HL-60/S4 treated with phorbol 12-myristate 13-acetate at 8.2 ng/mL for 4 days and 3 days (cell line): ENCODE data around the gene PBX4.

Experiments used
- in situ Hi-C: fragments of 300-500 bp; cut with MboI; formaldehyde crosslinking; loops from 2 replicates; pipeline ENCODE4 v1.15.0; 2022; ENCODE audit warnings: low sequenced_read_pairs

The PBX4 gene

DNA sequence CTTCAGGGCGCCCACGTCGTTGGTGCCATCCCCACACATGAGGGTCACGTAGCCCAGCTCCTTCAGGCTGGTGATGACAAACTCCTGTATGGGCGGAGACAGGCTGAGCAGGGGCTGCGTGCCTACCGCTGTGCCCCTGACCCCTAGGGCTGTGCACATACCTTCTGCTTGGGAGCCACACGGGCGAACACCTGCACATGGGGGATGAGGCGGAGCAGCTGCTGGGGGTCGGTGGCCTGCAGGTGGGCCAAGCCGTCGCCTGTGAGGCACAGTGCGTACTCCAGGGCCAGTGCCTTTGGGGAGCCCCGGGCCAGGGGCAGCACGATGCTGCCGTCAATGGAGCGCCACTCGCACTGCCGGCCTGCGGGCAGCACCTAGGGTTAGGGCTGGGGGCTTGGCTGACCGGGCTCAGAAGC lies 31.1 kb upstream of the PBX4 start:
- in situ Hi-C loops = loop anchor here (10.0 kb wide), 1 partner anchor 115 kb away; the partner anchor contains the start of gene CILP2

DNA sequence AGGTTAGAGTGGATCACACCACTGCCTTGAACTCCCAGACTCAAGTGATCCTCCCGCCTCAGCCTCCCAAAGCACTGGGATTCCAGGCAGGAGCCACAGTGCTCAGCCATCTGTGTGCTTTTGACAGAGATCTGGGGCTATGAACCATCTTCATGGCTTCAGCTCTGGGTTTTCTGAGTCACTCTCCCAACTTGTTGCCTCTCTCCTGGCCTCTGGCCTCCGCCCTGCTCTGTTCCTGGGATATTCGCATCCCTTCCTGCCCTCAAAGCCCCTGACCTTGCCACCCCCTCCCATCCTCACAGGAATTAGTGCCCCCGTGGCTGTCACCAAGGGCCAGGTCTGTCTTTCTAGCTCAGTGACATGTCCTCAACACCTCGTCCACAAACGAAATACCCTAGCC lies 30.7 kb upstream of the PBX4 start:
- in situ Hi-C loops = loop anchor here (10.0 kb wide), 1 partner anchor 114 kb away; the partner anchor contains the start of gene CILP2

DNA sequence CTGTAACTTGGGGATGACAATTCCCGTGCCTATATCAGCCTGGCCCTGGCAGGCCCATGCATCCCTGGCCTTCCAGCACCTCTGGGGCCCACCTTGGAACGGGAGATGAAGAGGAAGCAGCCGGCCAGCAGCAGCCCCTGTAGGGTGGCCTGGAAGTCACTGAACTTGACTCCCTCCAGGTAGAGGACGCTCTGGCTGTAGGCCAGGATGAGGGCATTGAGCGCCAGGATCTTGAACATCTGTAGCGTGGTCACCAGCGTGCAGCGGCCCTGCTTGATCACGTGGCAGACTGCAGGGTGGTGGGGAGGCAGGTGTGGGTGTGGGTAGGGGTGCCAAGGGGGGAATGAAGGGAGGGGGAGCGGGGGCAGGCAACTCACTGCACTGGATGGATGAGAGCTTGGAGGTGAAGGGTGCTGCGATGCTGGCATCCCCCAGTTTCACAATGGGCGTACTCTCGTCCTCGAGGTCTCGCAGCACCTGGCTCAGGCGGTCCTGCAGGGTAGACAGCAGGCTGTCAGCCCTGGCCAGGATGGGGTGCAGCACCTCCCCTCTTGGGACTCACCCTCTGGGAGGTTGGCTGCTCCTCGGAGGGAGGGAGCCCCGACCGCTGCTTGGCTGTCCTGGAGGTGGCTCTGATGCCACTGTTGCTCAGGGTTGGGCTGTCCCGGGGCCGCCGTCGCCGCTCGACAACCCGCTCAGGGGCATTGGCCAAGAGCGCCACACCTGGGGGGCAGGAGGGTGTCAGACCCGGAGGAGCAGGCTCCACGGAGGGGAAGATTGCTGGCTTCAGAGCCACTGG lies 28.7 kb upstream of the PBX4 start:
- in situ Hi-C loops = loop anchor here (10.0 kb wide), 1 partner anchor 112 kb away; the partner anchor contains the start of gene CILP2

DNA sequence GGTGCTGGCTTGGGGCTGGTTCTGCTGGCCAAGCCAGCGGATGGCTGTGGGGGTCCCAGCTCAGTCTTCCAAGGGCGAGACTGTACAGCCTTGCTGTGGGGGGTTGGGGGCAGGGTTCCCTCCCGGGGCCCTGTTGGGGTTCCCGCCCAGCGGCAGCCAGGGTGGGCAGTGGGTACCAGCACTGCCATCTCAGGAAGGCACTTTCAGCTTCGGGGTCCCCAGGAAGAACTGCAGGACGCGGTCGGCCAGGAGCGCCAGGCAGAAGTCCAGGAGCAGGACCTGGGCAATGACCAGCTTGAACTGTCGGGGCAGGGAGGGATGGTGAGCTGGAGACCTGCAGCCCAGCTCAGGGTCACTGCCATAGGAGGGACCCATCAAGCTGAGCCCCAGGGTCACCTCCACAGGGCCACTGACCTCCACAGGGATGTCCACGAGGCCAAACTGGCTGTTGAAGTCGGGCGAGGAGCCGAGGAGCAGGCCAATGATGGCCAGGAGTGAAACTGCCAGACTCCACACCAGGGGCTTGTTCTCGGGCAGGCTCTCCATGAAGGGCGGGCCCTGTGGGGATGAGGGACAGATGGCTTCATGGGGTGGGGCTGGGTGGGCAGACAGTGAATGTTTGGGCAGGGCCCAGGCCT lies 26.9 kb upstream of the PBX4 start:
- in situ Hi-C loops = loop anchor here (10.0 kb wide), 1 partner anchor 111 kb away; the partner anchor contains the start of gene CILP2

DNA sequence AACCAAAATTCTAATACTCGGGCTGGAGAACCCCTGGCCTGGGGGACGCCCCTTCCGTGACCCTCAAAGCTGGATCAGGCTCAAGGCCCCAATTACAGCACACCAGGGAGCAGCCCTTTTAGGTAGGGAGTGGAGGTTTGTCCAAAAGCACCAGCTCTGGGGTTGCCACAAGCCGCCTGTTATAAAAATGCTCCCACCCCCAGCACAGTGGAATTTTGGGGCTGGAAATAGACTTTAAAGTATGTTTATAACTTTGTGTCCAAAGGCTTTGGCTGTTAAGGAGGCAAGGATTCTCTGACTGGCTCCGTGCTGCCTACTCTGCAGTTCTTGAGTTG lies 25.5 kb upstream of the PBX4 start:
- in situ Hi-C loops = loop anchor here (10.0 kb wide), 1 partner anchor 109 kb away; the partner anchor contains the start of gene CILP2

GRCh38 chr19:19643158-19644053 lies 24.9 kb upstream of the PBX4 start, which contains the start of gene GMIP:
Gene GMIP, minus strand, starts transcription at chr19:19643657. Its CDS starts 128 bp downstream, at chr19:19643529.
- in situ Hi-C loops = loop anchor here (10.0 kb wide), 1 partner anchor 109 kb away; the partner anchor contains the start of gene CILP2

- in situ Hi-C loops = loop anchor here (10.0 kb wide), 1 partner anchor 108 kb away; the partner anchor contains the start of gene CILP2
These were observed 24.1 kb upstream of the PBX4 start for GRCh38 chr19:19642506-19643157.

- in situ Hi-C loops = no loop called here
These were observed 19.2 kb upstream of the PBX4 start for GRCh38 chr19:19637523-19638251.

- in situ Hi-C loops = no loop called here
These were observed 18.7 kb upstream of the PBX4 start for GRCh38 chr19:19637186-19637522.

- in situ Hi-C loops = no loop called here
These were observed 18.2 kb upstream of the PBX4 start for GRCh38 chr19:19636573-19637185.

- in situ Hi-C loops = no loop called here
These were observed 16.8 kb upstream of the PBX4 start for GRCh38 chr19:19635313-19635702.

GRCh38 chr19:19634516-19635312 lies 16.2 kb upstream of the PBX4 start:
- in situ Hi-C loops = no loop called here

DNA sequence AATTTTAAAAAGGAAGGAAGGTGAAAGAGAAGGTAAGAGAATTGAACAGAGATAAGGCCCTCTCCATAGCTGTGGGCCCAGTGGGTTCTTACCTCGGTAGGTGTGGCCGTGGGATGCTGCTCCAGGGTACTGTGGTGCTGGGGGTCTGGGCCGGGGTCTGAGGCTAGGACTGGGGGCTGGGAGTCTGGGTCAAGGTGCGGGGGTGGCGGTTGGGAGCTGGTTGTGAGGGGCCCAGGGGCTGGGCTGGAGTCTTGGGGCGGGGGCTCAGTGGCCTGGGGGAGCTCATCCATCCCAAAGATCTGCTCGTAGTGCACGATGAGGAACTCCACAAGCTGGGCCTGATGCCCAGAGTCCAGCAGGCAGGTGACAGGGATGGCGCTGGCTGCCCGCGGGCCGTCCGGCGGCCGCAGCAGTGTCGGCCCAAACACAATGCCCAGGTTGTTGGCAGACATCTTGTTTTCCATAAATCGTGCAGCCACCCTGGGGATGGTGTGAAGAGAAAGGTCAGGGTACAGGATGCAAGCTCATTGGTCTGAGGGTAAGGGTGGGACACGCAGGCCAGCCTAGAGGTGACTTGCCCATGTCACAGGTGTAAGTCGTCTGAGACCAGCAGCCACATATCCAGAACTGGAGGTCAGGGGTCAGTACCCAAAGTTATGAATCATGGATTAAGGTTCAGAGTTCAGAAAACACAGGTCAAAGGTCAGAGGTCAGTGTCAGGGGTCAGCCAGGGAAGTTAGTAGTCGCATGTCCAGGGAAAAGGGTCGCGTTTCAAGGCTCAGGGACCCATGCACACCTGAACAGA lies 15.4 kb upstream of the PBX4 start:
- in situ Hi-C loops = no loop called here

DNA sequence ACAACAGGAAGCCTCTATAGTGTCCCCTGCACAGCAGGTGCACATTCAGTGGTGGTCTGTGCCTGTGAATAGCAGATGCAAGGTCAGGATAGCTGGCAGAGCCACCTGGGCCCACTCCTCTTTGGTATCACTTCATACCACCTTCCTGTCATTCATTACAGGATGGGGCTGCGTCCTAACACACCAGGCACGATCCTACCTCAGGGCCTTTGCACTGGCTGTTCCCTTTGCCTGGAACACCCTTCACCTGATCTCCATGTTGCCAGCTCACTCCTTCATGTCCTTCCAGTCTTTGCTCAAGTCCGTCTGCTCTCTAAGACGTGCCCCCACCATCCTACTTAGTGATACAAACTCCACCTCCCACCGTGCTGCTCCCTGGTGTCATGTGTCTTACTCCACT lies 14.2 kb upstream of the PBX4 start:
- in situ Hi-C loops = no loop called here

DNA sequence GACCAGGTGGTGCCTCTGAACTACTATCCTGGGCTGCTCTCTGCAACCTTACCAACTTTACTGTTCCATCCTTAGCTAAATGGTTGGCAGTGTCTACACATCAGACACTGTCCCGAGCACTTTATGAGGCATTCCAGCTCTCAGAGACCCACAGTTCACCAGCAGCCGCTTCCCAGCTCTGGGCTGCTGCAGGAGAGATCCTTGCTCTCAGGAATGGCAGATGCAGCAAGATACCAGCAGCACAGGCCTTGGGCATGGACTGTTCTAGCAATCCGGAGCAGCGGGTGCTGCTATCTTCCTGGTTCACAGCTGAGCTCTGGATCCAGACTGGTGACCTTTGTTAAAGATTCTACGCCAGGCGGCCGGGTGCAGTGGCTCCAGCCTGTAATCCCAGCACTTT lies 12.9 kb upstream of the PBX4 start:
- in situ Hi-C loops = no loop called here

DNA sequence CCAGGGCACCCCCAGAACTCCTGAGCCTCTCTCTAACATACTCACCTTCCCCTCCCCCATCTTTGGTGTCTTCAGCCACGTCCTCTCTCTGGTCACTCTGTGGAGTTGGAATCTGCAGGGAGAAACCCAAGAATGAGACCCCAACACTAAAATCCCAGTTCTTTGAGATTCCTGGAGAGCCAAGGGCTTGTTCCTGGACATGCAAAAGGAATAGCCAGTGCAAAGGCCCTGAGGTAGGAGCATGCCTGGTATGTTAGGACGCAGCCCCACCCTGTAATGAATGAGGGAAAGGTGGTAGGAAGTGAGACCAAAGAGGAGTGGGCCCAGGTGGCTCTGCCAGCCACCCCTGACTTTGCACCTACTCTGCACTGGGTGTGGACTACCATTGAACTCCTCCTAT lies 11.9 kb upstream of the PBX4 start:
- in situ Hi-C loops = no loop called here

GRCh38 chr19:19630062-19630414 lies 11.6 kb upstream of the PBX4 start:
- in situ Hi-C loops = no loop called here
